Endothelial cell of umbilical vein (primary cell): Measurements from ENCODE around the gene COL23A1. TPM values are rescaled to one million over a fixed set of nuclear protein-coding genes. Genes with fewer than 3 reads are reported as not detected.

ENCODE experiments used
- BruUV-seq: library from RNA; stranded (reverse); fragments of 400-500 nt; replicated peaks from 2 replicates; lab custom pipeline; 2021; lab: Mats Ljungman, UMichigan
- CTCF ChIA-PET: fragments of 300-600, 350-600 bp; sonication (Branson Sonifier 250); formaldehyde crosslinking; loops from one replicate; lab custom pipeline; 2021; ENCODE audit warnings: antibody characterized with exemption, inconsistent platforms; lab: Charles Lee
- POLR2A ChIA-PET: fragments of 300-600, 350-600 bp; sonication (Branson Sonifier 250); formaldehyde crosslinking; loops from one replicate; lab custom pipeline; 2021; ENCODE audit warnings: antibody characterized with exemption, inconsistent platforms; lab: Charles Lee
- DNase-seq: peaks from one replicate; pipeline ENCODE4 v3.0.0-alpha.2; 2011; ENCODE audit warnings: low read depth, low spot score
- FAIRE-seq: peaks from 2 replicates; lab custom pipeline; 2011; peaks lifted over from hg19 to GRCh38; lab: Jason Lieb, UNC
- H2AFZ ChIP-seq: 2 replicates; pipeline ENCODE4 v1.6.0; 2012; ENCODE audit warnings: low read depth, low read length, control low read depth, inconsistent platforms
- H3K27ac ChIP-seq: 2 replicates; pipeline ENCODE4 v1.5.1; 2011; ENCODE audit warnings: low read depth, mild to moderate bottlenecking, control low read depth, low read length, moderate library complexity; ENCODE audit not compliant: insufficient read depth
- H3K27me3 ChIP-seq, 2 experiments: 2 replicates each; pipeline versions ENCODE4 v1.6.0 to v1.6.1; 2011; ENCODE audit warnings: low read length in 2 of 2, mixed read lengths in 1 of 2; ENCODE audit not compliant: control insufficient read depth in 2 of 2, insufficient read depth in 2 of 2
- H3K36me3 ChIP-seq, 2 experiments: 2 replicates in 1 of 2; 3 replicates in 1 of 2; pipeline ENCODE4 v1.5.1; 2011; ENCODE audit warnings: low read length in 2 of 2, mild to moderate bottlenecking in 1 of 2, moderate library complexity in 1 of 2; ENCODE audit not compliant: control insufficient read depth in 2 of 2, insufficient read depth in 2 of 2; ENCODE audit errors: extremely low read depth in 1 of 2
- H3K4me1 ChIP-seq: 3 replicates; pipeline ENCODE4 v1.5.1; 2011; ENCODE audit warnings: mild to moderate bottlenecking, low read length; ENCODE audit not compliant: control insufficient read depth, insufficient read depth; ENCODE audit errors: extremely low read depth
- H3K4me2 ChIP-seq: 2 replicates; pipeline ENCODE4 v1.6.1; 2011; ENCODE audit warnings: low read length, control low read depth, mixed read lengths; ENCODE audit not compliant: insufficient read depth
- H3K4me3 ChIP-seq, 3 experiments: fragments of 200-600 bp in 1 of 3; sonication (generic), shearing (Covaris generic) in 1 of 3; replicated peaks in 1 of 3; 2 replicates each; pipeline ENCODE4 v1.5.1; 2011 to 2016; ENCODE audit warnings: control low read depth in 3 of 3, low read length in 3 of 3, mild to moderate bottlenecking in 2 of 3, inconsistent platforms in 1 of 3, low read depth in 1 of 3, moderate library complexity in 1 of 3; ENCODE audit not compliant: insufficient read depth in 1 of 3
- H3K79me2 ChIP-seq: 2 replicates; pipeline ENCODE4 v1.6.0; 2012; ENCODE audit warnings: low read length, inconsistent platforms; ENCODE audit not compliant: control insufficient read depth, insufficient read depth
- H3K9ac ChIP-seq: replicated peaks from 2 replicates; pipeline ENCODE3; 2011; ENCODE audit warnings: low read length, control low read depth; ENCODE audit not compliant: insufficient read depth; ENCODE audit errors: extremely low read depth
- H3K9me1 ChIP-seq: replicated peaks from 3 replicates; pipeline ENCODE4 v1.6.0; 2011; ENCODE audit warnings: mild to moderate bottlenecking, low read length; ENCODE audit not compliant: control insufficient read depth, insufficient read depth; ENCODE audit errors: extremely low read depth
- H3K9me3 ChIP-seq: replicated peaks from 2 replicates; pipeline ENCODE4 v1.5.1; 2012; ENCODE audit warnings: low read length, inconsistent platforms; ENCODE audit not compliant: control insufficient read depth, insufficient read depth
- H4K20me1 ChIP-seq: replicated peaks from 2 replicates; pipeline ENCODE3; 2011; ENCODE audit warnings: mild to moderate bottlenecking, low read length; ENCODE audit not compliant: control insufficient read depth, insufficient read depth; ENCODE audit errors: extremely low read depth
- CTCF ChIP-seq, 2 donors: IDR thresholded peaks; 1 replicate in 1 of 2; 2 replicates in 1 of 2; pipeline ENCODE4 v1.5.1; 2011; ENCODE audit warnings: low read length in 2 of 2, mild to moderate bottlenecking in 2 of 2, moderate library complexity in 2 of 2, control low read depth in 1 of 2, inconsistent platforms in 1 of 2, low read depth in 1 of 2; ENCODE audit not compliant: insufficient read depth in 1 of 2; ENCODE audit errors: extremely low read depth in 1 of 2
- EZH2 ChIP-seq: IDR thresholded peaks from 2 replicates; pipeline ENCODE4 v1.6.1; 2012; ENCODE audit warnings: borderline replicate concordance, low read depth, mild to moderate bottlenecking, moderate library complexity, low read length, inconsistent platforms; ENCODE audit not compliant: severe bottlenecking
- FOS ChIP-seq: IDR thresholded peaks from 2 replicates; pipeline ENCODE4 v1.6.1; 2011; ENCODE audit warnings: mild to moderate bottlenecking, low read length, moderate library complexity, borderline replicate concordance; ENCODE audit not compliant: insufficient read depth
- GATA2 ChIP-seq: IDR thresholded peaks from 2 replicates; pipeline ENCODE4 v1.7.0; 2011; ENCODE audit warnings: low read depth, mild to moderate bottlenecking, moderate library complexity, mixed read lengths, low read length; ENCODE audit not compliant: insufficient read length, insufficient read depth
- JUN ChIP-seq: IDR thresholded peaks from 2 replicates; pipeline ENCODE4 v1.6.1; 2011; ENCODE audit warnings: borderline replicate concordance, low read depth; ENCODE audit not compliant: insufficient read length, insufficient read depth
- MAX ChIP-seq: IDR thresholded peaks from 2 replicates; pipeline ENCODE4 v1.6.1; 2011; ENCODE audit not compliant: insufficient read depth, insufficient read length
- MYC ChIP-seq: IDR thresholded peaks from one replicate; pipeline ENCODE4 v1.6.1; 2011; ENCODE audit warnings: mild to moderate bottlenecking, low read depth, low read length
- POLR2A ChIP-seq: IDR thresholded peaks from 2 replicates; pipeline ENCODE4 v1.6.1; 2012; ENCODE audit warnings: low read depth, mild to moderate bottlenecking, control low read depth, low read length
- POLR2AphosphoS5 ChIP-seq: IDR thresholded peaks from 2 replicates; pipeline ENCODE4 v1.6.1; 2012; ENCODE audit warnings: low read depth, mild to moderate bottlenecking, control low read depth, low read length, moderate library complexity; ENCODE audit not compliant: insufficient read depth
- dilution Hi-C: fragments of 300-500 bp; cut with MboI; formaldehyde crosslinking; loops from one replicate; pipeline ENCODE4 v1.15.0; 2019; ENCODE audit warnings: low sequenced_read_pairs; ENCODE audit not compliant: extremely low pct_ligation_motif_present
- intact Hi-C: fragments of 100-400 bp; cut with micrococcal nuclease; formaldehyde crosslinking; loops from one replicate; pipeline ENCODE4 v1.10.0; 2022
- polyA plus RNA-seq, 4 experiments: library from polyadenylated mRNA; depleted of rRNA in 3 of 4; stranded (reverse) in 3 of 4; unstranded in 1 of 4; fragments of >200 nt; gene quantifications; 2 replicates each; pipeline versions ENCODE4 v1.2.1 to v1.2.3, GENCODE V29; 2011 to 2012; ENCODE audit warnings: missing spikeins in 1 of 4
- total RNA-seq: library from RNA; stranded (reverse); gene quantifications from 2 replicates; pipeline ENCODE4 v1.2.3, GENCODE V29; 2021

Gene COL23A1
- total and polyA plus RNA-seq, 2 donors (not counting 3 experiments of a cell fraction or from before 2014, with no cell fraction given) = not detected

GRCh38 chr5:178259623-178260536, 330.3 kb downstream of the COL23A1 start:
- no peak for TF ChIP-seq MAX
- no peak for TF ChIP-seq JUN
- no peak for TF ChIP-seq CTCF (IDR thresholded peaks at IDR 0.05; ENCODE audit: extremely low read depth in 1 of 2, insufficient read depth in 1 of 2, low read depth in 1 of 2, low read length in 2 of 2)
- no peak for TF ChIP-seq POLR2AphosphoS5
- TF ChIP-seq EZH2 = no peak
- no peak for TF ChIP-seq POLR2A
- no peak for TF ChIP-seq FOS
- TF ChIP-seq GATA2 = no peak
- TF ChIP-seq MYC = no peak
- FAIRE-seq = no peak
- no peak for DNase-seq
- dilution Hi-C loops (no loop called here), intact Hi-C loops (no loop called here)
- BruUV-seq = no TSS peak
- H3K27ac ChIP-seq = no peak overlapping the region
- H4K20me1 ChIP-seq = no peaks in the 10 kb centered on the region
- no peaks in the 10 kb centered on the region for H3K9me1 ChIP-seq
- no peaks in the 10 kb centered on the region for H3K4me1 ChIP-seq
- no peaks in the 10 kb centered on the region for H3K79me2 ChIP-seq
- H2AFZ ChIP-seq = no peak overlapping the region
- ChIA-PET POLR2A (no interaction called here), CTCF (no interaction called here)
- no peaks in the 10 kb centered on the region for H3K27me3 ChIP-seq
- no peak overlapping the region for H3K4me3 ChIP-seq
- H3K4me2 ChIP-seq = no peak overlapping the region
- no peaks in the 10 kb centered on the region for H3K36me3 ChIP-seq
- no peak overlapping the region for H3K9ac ChIP-seq
- H3K9me3 ChIP-seq = no peaks in the 10 kb centered on the region
